ENCODE measurements around the gene DCTN3. TPM values are rescaled to one million over a fixed set of nuclear protein-coding genes. Genes with fewer than 3 reads are reported as not detected.

Gene DCTN3
- total and polyA plus RNA-seq, 2 of the 4 experiments (the other 2 are of a cell fraction): 122 to 183 TPM

- CTCF ChIA-PET: no interaction called here
- Histone ChIP-seq H3K4me3 (ENCODE audit: insufficient read depth, low read depth, low read length) (no peak overlapping the region), H3K79me1 (ENCODE audit: low read depth in 1 of 2, low read length in 2 of 2) (no peaks in the 10 kb centered on the region), H4K91ac (ENCODE audit: insufficient read depth, low read depth, low read length) (no peak overlapping the region), H3K27ac (ENCODE audit: insufficient read depth, low read length) (no peak overlapping the region), H3K9me1 (ENCODE audit: insufficient read depth, low read length) (0 out of 2 replicates have a peak, but pooled peaks cover 3% of the 10 kb centered on the region), H2AK9ac (replicated peaks; ENCODE audit: low read depth, low read length, poor library complexity) (no peak overlapping the region), H2BK20ac (ENCODE audit: low read depth, low read length) (no peak overlapping the region), H3K27me3 (ENCODE audit: control insufficient read depth, insufficient read depth, low read length) (peaks cover 88% of the 10 kb centered on the region), H2BK5ac (ENCODE audit: low read depth, low read length, poor library complexity, severe bottlenecking) (no peak overlapping the region), H3K14ac (replicated peaks; ENCODE audit: low read depth, low read length) (no peak overlapping the region), H2AK5ac (ENCODE audit: low read depth, low read length) (no peak overlapping the region), H3K56ac (ENCODE audit: extremely low read depth, insufficient read depth, low read length) (no peak overlapping the region), H2AFZ (replicated peaks; ENCODE audit: low read length, poor library complexity) (no peak overlapping the region), H3K36me3 (ENCODE audit: control insufficient read depth, insufficient read depth, low read length) (no peaks in the 10 kb centered on the region), H3K4me1 (ENCODE audit: control insufficient read depth, insufficient read depth, low read length) (no peaks in the 10 kb centered on the region), H3K18ac (ENCODE audit: low read depth, low read length) (no peak overlapping the region), H3K4me2 (ENCODE audit: low read depth, low read length) (no peak overlapping the region), H3K9ac (ENCODE audit: low read depth, low read length) (no peak overlapping the region), H3K9me3 (ENCODE audit: control insufficient read depth, insufficient read depth, low read length) (no peaks in the 10 kb centered on the region), H2BK120ac (ENCODE audit: low read depth, low read length) (no peak overlapping the region), H4K5ac (ENCODE audit: low read depth, low read length) (no peak overlapping the region), H4K8ac (ENCODE audit: low read depth in 2 of 2, low read length in 2 of 2) (no peak overlapping the region), H2BK15ac (ENCODE audit: low read depth, low read length) (no peak overlapping the region), H4K20me1 (ENCODE audit: insufficient read depth, low read length) (no peaks in the 10 kb centered on the region), H3K4ac (ENCODE audit: low read depth, low read length) (no peak overlapping the region), H3K23ac (ENCODE audit: low read depth, low read length) (no peak overlapping the region)
- no peak for TF ChIP-seq RCOR1 (IDR thresholded peaks at IDR 0.05; ENCODE audit: insufficient replicate concordance, low read length)
- TF ChIP-seq BHLHE40 (IDR thresholded peaks at IDR 0.05; ENCODE audit: low read depth, low read length): no peak
- no peak for TF ChIP-seq ELK1 (IDR thresholded peaks at IDR 0.05; ENCODE audit: borderline replicate concordance, low read depth, low read length)
- TF ChIP-seq CHD1 (IDR thresholded peaks at IDR 0.05; ENCODE audit: low read depth, low read length): no peak
- no peak for TF ChIP-seq RFX5 (IDR thresholded peaks at IDR 0.05; ENCODE audit: low read depth, low read length)
- no peak for TF ChIP-seq CEBPB (IDR thresholded peaks at IDR 0.05; ENCODE audit: low read depth, low read length)
- no peak for TF ChIP-seq MAZ (IDR thresholded peaks at IDR 0.05; ENCODE audit: borderline replicate concordance, low read depth, low read length)
- TF ChIP-seq MAFK (IDR thresholded peaks at IDR 0.05; ENCODE audit: low read depth, low read length): no peak
- TF ChIP-seq RAD21 (IDR thresholded peaks at IDR 0.05; ENCODE audit: low read length): no peak
- TF ChIP-seq POLR2A (IDR thresholded peaks at IDR 0.05; ENCODE audit: low read depth, low read length): no peak
- TF ChIP-seq CTCF (conservative IDR thresholded peaks at IDR 0.05; ENCODE audit: low read depth, low read length): no peak
- TF ChIP-seq NFE2L2 (IDR thresholded peaks at IDR 0.05; ENCODE audit: low read depth, low read length): no peak
- no peak for TF ChIP-seq USF2 (IDR thresholded peaks at IDR 0.05; ENCODE audit: low read depth, low read length)
- TF ChIP-seq SMC3 (IDR thresholded peaks at IDR 0.05; ENCODE audit: low read depth, low read length): no peak
- TF ChIP-seq FOS (IDR thresholded peaks at IDR 0.05; ENCODE audit: low read depth, low read length): no peak
- no peak for TF ChIP-seq MXI1 (IDR thresholded peaks at IDR 0.05; ENCODE audit: borderline replicate concordance, low read depth, low read length)
- BruUV-seq (replicated peaks): no TSS peak
- dilution Hi-C loops (cut with HindIII; ENCODE audit: low sequenced_read_pairs, unreplicated experiment): no loop called here
- intact Hi-C loops (cut with micrococcal nuclease): no loop called here
- DNase-seq (no peak), ATAC-seq (ENCODE audit: low read depth) (no peak)
- WGBS, 2 experiments (ENCODE audit: extremely low coverage in 2 of 2, insufficient read length in 1 of 2): no CpG with 5 or more reads among the region's 12 CpGs
- in situ Hi-C loops (cut with MboI; ENCODE audit: low sequenced_read_pairs): no loop called here
- POLR2A ChIA-PET (ENCODE audit: unreplicated experiment): no interaction called here
These were observed 45.7 kb downstream of the DCTN3 start for GRCh38 chr9:34574571-34574970.

Measured in IMR-90 (cell line).